GM18508 (cell line): ENCODE data around the gene CDK15.

Experiments
- ATAC-seq: cut with Tn5 transposase; IDR thresholded peaks from one replicate; pipeline ENCODE4 v1.9.1; 2021; ENCODE audit warnings: moderate number of reproducible peaks; ENCODE audit not compliant: insufficient read depth, unreplicated experiment

The CDK15 gene

GRCh38 chr2:201929281-201930026, 123.1 kb downstream of the CDK15 start:
- no peak for ATAC-seq

DNA sequence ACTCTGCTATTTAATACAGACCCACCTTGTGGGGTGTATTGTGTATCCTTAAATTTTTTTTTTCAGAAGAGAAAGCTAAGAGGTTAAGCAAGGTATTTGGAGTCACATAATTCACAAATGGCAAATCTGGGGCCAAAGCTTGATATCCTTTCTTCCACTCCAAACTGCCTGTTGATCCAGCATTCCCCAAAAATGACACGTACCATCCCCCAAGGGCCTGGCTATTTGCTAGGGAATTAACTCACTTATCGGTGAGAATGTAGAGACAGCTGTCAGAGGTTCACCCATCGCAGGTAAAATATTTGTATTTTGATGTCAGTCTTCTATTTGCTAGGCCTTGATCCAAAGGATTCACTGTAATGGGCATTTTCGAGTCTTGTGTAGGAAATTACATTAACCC, 123.7 kb downstream of the CDK15 start:
- ATAC-seq, result no peak

- ATAC-seq, result no peak
Observed at GRCh38 chr2:201930831-201931230, 124.5 kb downstream of the CDK15 start.

GRCh38 chr2:201931475-201931874, 125.1 kb downstream of the CDK15 start:
- no peak for ATAC-seq

- ATAC-seq, result no peak
Observed at GRCh38 chr2:201931951-201932350, 125.6 kb downstream of the CDK15 start.

- ATAC-seq, result no peak
Observed at GRCh38 chr2:201932511-201932910, 126.2 kb downstream of the CDK15 start.

DNA sequence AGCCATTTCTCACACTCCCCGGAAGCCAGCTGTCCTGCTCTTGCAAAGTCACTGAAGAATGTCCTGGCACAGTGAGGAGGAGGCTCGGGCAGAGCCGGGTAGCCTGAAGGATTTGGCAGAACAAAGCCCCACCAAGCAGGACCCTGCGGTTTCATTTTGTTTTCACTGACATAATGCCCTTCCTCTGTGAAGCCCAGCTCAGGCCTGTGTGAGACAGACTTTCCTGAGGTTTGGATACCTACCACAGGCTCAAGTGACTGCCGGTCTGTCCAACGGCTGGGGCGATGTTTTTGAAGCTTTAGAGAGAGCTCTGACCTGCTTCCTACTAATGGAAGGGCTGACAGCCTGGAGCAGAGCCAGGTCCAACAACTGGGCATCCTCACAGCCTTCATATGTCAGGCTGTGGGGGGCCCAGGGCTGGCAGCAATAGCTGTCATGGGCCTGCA, 127.5 kb downstream of the CDK15 start:
- ATAC-seq, result no peak

DNA sequence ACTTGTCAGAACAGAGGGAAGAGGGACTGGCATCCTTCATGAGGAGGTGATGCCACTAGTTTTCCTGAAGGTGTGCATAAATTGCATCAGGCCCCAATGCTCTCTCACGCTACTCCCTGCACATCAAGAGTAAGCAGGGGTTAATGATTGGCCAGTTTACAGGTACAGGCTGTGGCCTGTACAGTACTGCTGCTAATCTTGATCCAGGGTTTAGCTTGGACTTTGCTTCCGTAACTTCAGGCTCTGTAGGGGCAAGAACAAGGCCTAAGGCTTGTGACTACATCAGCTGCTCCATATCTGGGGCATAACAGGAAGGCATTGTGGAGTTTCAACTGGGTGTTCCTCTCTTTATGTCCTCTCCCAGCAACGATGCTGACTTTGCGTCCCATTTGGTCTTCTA, 130.5 kb downstream of the CDK15 start:
- no peak for ATAC-seq

- no peak for ATAC-seq
Observed at GRCh38 chr2:201937343-201937742, 131.0 kb downstream of the CDK15 start.

DNA sequence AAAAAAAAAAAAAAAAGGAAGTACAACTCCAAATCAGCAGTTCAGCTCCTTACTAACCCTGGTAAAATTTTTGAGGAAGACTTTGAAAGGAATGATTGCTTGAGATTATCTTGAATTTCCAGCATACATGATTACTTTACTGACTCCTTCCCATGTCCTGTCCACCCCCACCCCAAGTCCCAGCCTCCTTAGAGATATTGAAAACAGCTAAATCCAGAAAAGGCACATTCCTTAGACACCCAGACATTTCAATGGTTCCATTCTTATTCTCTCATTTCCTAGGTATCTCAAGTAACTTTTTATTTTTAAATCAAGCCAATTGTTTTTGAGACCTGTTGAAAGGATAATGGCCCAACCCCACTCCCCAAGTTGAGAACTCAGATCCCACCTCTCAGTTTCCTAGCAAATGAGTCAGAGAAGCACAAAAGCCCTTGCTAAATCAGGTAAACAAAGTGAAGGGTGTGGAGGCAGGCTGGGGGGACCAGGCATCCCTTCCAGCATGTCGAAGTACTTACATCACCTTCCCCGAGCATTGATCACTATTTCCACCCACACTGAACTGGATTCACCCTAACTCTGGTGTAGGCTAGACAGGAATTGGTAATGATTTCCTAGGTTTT, 131.9 kb downstream of the CDK15 start:
- no peak for ATAC-seq

DNA sequence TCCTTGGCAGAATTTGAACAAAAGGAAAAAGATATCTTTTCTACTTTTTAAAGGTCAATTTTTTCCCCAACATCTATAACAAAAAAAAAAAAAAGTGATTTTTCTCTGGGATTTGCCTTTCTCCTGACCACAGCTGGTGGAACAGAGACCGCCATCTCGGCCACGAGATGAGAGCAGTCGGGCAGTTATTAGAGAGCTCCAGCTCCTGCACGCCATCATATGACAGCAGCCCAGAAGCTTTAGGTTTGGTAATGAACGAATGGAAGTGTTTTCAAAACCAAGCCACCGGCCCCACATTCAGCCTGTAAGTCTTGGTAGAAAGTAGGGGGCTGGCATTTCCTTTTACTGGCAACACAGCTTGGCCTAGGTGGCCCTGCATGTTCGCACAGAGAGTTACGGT, 132.4 kb downstream of the CDK15 start:
- ATAC-seq, result no peak

DNA sequence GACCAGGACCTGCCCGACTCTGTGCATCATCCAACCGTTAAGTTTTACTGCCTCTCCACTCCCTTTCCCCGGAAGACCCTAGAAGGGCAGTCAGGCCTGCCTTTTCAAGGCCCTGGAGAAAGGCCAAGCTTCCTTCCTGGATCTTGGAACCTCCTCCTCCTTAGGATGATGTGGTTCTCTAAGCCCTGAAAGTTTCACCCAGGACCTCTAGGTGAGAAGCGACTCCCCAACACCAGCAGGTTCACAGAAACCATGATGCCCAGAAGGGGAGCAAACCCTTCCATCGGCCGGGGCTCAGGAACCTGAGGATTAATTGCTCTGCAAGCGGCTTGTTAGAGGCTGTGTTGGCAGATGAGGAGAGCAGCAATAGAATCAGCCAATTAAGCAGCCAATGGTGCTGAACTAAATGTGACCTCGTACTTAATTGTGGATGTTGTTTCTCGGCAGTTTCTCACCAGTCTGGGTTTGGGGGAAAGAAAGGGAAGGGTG, 133.2 kb downstream of the CDK15 start:
- ATAC-seq, result no peak

DNA sequence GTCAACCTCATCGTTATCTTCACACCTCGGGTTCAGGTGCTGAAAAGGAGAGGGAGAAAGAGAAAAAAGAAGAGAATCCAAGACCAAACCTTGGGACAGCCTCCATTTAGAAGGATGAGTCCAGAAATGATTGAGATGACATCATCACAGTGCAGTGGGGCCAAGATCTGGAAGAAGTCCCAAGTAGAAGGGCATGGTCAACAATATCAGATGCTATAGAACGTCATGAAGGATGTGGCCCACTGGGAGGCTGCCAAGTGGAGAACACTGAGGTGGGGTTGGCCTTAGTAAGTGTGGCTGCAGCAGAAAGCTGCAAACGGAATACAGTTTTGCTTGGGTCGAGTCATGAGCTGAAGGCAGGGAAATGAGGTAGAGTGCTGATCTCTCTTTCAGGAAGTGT, 136.2 kb downstream of the CDK15 start:
- ATAC-seq, result no peak
